Measurements from ENCODE around the gene MS4A4E. TPM values are rescaled to one million over a fixed set of nuclear protein-coding genes. Genes with fewer than 3 reads are reported as not detected.

The MS4A4E gene
- polyA plus RNA-seq (not detected in 3 replicates), polyA minus RNA-seq (not detected in 3 replicates)
- not detected for polyA plus RNA-seq (2011; ENCODE audit: low read depth)
- polyA plus RNA-seq (2011; cell fraction: cytosol; rRNA removed): not detected in 2 replicates
- polyA plus RNA-seq (2011; cell fraction: nucleus; rRNA removed): not detected in 2 replicates
- polyA plus RNA-seq (2012; ENCODE audit: low replicate concordance): not detected in 2 replicates
- polyA minus RNA-seq (2011; cell fraction: cytosol; rRNA and poly(A)+ RNA removed): not detected
- not detected in 2 replicates for polyA minus RNA-seq (2011; cell fraction: nucleus; rRNA and poly(A)+ RNA removed)

GRCh38 chr11:60242740-60243239, at the start of gene MS4A4E:
TSS of gene MS4A4E (minus strand) at chr11:60243137. CDS start at chr11:60230055, 13,082 bp downstream.
- TF ChIP-seq EZH2 (IDR thresholded peaks at IDR 0.05; ENCODE audit: low read length): no peak
- TF ChIP-seq, protein P1, sequence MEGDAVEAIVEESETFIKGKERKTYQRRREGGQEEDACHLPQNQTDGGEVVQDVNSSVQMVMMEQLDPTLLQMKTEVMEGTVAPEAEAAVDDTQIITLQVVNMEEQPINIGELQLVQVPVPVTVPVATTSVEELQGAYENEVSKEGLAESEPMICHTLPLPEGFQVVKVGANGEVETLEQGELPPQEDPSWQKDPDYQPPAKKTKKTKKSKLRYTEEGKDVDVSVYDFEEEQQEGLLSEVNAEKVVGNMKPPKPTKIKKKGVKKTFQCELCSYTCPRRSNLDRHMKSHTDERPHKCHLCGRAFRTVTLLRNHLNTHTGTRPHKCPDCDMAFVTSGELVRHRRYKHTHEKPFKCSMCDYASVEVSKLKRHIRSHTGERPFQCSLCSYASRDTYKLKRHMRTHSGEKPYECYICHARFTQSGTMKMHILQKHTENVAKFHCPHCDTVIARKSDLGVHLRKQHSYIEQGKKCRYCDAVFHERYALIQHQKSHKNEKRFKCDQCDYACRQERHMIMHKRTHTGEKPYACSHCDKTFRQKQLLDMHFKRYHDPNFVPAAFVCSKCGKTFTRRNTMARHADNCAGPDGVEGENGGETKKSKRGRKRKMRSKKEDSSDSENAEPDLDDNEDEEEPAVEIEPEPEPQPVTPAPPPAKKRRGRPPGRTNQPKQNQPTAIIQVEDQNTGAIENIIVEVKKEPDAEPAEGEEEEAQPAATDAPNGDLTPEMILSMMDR (optimal IDR thresholded peaks at IDR 0.05 in 1 of 3, IDR thresholded peaks at IDR 0.05 in 1 of 3, conservative IDR thresholded peaks at IDR 0.05 in 1 of 3; ENCODE audit: extremely low read depth in 1 of 3, insufficient read depth in 2 of 3, low read length in 3 of 3): no peak
- Histone ChIP-seq H3K4me3 (ENCODE audit: control insufficient read depth in 2 of 3, extremely low read depth in 1 of 3, insufficient read depth in 2 of 3, low read depth in 1 of 3, low read length in 3 of 3) (no peak within 1 kb of the TSS), H3K9me1 (ENCODE audit: control insufficient read depth, extremely low read depth, insufficient read depth, low read length) (no peaks in the 10 kb centered on the region), H3K27me3 (ENCODE audit: control insufficient read depth, extremely low read depth, insufficient read depth, low read length) (no peaks in the 10 kb centered on the region), H4K20me1 (ENCODE audit: control insufficient read depth, extremely low read depth, insufficient read depth, low read length) (no peaks in the 10 kb centered on the region), H3K4me1 (ENCODE audit: control insufficient read depth, extremely low read depth, insufficient read depth, low read length) (no peaks in the 10 kb centered on the region), H2AFZ (ENCODE audit: control insufficient read depth, low read length) (no peak within 1 kb of the TSS), H3K36me3 (ENCODE audit: control insufficient read depth in 2 of 2, extremely low read depth in 1 of 2, insufficient read depth in 2 of 2, low read length in 2 of 2) (no peaks in the 10 kb centered on the region), H3K9me3 (ENCODE audit: control insufficient read depth, low read depth, low read length) (no peaks in the 10 kb centered on the region), H3K79me2 (ENCODE audit: control insufficient read depth, insufficient read depth, low read length) (no peaks in the 10 kb centered on the region), H3K27ac (ENCODE audit: control insufficient read depth, insufficient read depth, low read length) (no peak within 1 kb of the TSS), H3K9ac (ENCODE audit: control insufficient read depth, extremely low read depth, insufficient read depth, low read length) (no peak within 1 kb of the TSS), H3K4me2 (ENCODE audit: control insufficient read depth, extremely low read depth, insufficient read depth, low read depth, low read length) (no peak within 1 kb of the TSS)
- dilution Hi-C loops (cut with MboI; ENCODE audit: extremely low pct_ligation_motif_present, low sequenced_read_pairs): no loop called here
- DNase-seq (ENCODE audit: low read depth, low spot score): no peak
- FAIRE-seq: no peak

DNA sequence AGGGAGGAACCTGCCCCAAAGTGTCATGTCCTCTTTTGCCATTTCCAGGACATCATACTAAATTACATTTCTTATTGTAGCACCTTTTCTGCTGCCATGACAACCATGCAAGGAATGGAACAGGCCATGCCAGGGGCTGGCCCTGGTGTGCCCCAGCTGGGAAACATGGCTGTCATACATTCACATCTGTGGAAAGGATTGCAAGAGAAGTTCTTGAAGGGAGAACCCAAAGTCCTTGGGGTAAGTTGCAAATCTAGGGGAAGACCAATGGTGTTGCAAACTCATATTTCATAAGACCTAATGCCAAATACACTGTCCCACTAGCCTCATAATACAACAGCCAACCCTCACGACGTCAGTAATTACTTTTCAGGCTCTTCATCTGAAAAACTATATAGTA, 49.2 kb upstream of the MS4A4E start:
- H2AFZ ChIP-seq (ENCODE audit: control insufficient read depth, low read length): no peak overlapping the region
- DNase-seq (ENCODE audit: low read depth, low spot score) (no peak), FAIRE-seq (no peak)
- dilution Hi-C loops (cut with MboI; ENCODE audit: extremely low pct_ligation_motif_present, low sequenced_read_pairs): no loop called here
- no peaks in the 10 kb centered on the region for H3K79me2 ChIP-seq (ENCODE audit: control insufficient read depth, insufficient read depth, low read length)
- H4K20me1 ChIP-seq (ENCODE audit: control insufficient read depth, extremely low read depth, insufficient read depth, low read length): no peaks in the 10 kb centered on the region
- no peak overlapping the region for H3K27ac ChIP-seq (ENCODE audit: control insufficient read depth, insufficient read depth, low read length)
- no peaks in the 10 kb centered on the region for H3K9me3 ChIP-seq (ENCODE audit: control insufficient read depth, low read depth, low read length)
- no peaks in the 10 kb centered on the region for H3K9me1 ChIP-seq (ENCODE audit: control insufficient read depth, extremely low read depth, insufficient read depth, low read length)
- H3K9ac ChIP-seq (ENCODE audit: control insufficient read depth, extremely low read depth, insufficient read depth, low read length): no peak overlapping the region
- H3K4me2 ChIP-seq (ENCODE audit: control insufficient read depth, extremely low read depth, insufficient read depth, low read depth, low read length): no peak overlapping the region
- H3K4me3 ChIP-seq (ENCODE audit: control insufficient read depth in 2 of 3, extremely low read depth in 1 of 3, insufficient read depth in 2 of 3, low read depth in 1 of 3, low read length in 3 of 3): no peak overlapping the region
- H3K4me1 ChIP-seq (ENCODE audit: control insufficient read depth, extremely low read depth, insufficient read depth, low read length): no peaks in the 10 kb centered on the region
- TF ChIP-seq, protein P1 (optimal IDR thresholded peaks at IDR 0.05 in 1 of 3, IDR thresholded peaks at IDR 0.05 in 1 of 3, conservative IDR thresholded peaks at IDR 0.05 in 1 of 3; ENCODE audit: extremely low read depth in 1 of 3, insufficient read depth in 2 of 3, low read length in 3 of 3): no peak
- no peak for TF ChIP-seq EZH2 (IDR thresholded peaks at IDR 0.05; ENCODE audit: low read length)
- no peaks in the 10 kb centered on the region for H3K27me3 ChIP-seq (ENCODE audit: control insufficient read depth, extremely low read depth, insufficient read depth, low read length)
- H3K36me3 ChIP-seq (ENCODE audit: control insufficient read depth in 2 of 2, extremely low read depth in 1 of 2, insufficient read depth in 2 of 2, low read length in 2 of 2): no peaks in the 10 kb centered on the region
